PC-9 (cell line): ENCODE measurements around the gene MPST. TPM values are rescaled to one million over a fixed set of nuclear protein-coding genes. Genes with fewer than 3 reads are reported as not detected.

Source experiments
- BruUV-seq: library from RNA; stranded (reverse); fragments of 400-500 nt; replicated peaks from 2 replicates; lab custom pipeline; 2021; lab: Mats Ljungman, UMichigan
- CTCF ChIA-PET: fragments of 300-600 bp; sonication (Branson Sonifier 250); formaldehyde crosslinking; loops from one replicate; lab custom pipeline; 2022; ENCODE audit warnings: antibody characterized with exemption; lab: Charles Lee
- POLR2A ChIA-PET: fragments of 300-600 bp; sonication (Branson Sonifier 250); formaldehyde crosslinking; loops from one replicate; lab custom pipeline; 2022; ENCODE audit warnings: antibody characterized with exemption; ENCODE audit not compliant: unreplicated experiment; lab: Charles Lee
- DNase-seq, 2 experiments: peaks; one replicate each; pipeline versions ENCODE4 v3.0.0 to v3.0.0-alpha.2; 2015 to 2022; ENCODE audit warnings: mixed read lengths in 1 of 2
- H2AFZ ChIP-seq: fragments of 200-600 bp; sonication (generic); 2 replicates; pipeline ENCODE4 v1.8.1; 2017; ENCODE audit warnings: antibody characterized with exemption
- H3F3A ChIP-seq: fragments of 200-600 bp; sonication (generic); 2 replicates; pipeline ENCODE4 v1.8.1; 2017; ENCODE audit warnings: antibody characterized with exemption, mild to moderate bottlenecking, low read depth; ENCODE audit not compliant: insufficient read depth
- H3K27ac ChIP-seq: fragments of 200-600 bp; sonication (generic); 2 replicates; pipeline ENCODE4 v1.6.1; 2016; ENCODE audit warnings: mixed run types
- H3K27me3 ChIP-seq: fragments of 200-600 bp; sonication (generic); 2 replicates; pipeline ENCODE4 v1.6.1; 2016; ENCODE audit warnings: low read depth, mixed run types; ENCODE audit not compliant: insufficient read depth
- H3K36me3 ChIP-seq: fragments of 200-600 bp; sonication (generic); 2 replicates; pipeline ENCODE4 v1.6.1; 2016; ENCODE audit warnings: low read depth, mixed run types
- H3K4me1 ChIP-seq: fragments of 200-600 bp; sonication (generic); replicated peaks from 2 replicates; pipeline ENCODE4 v1.6.1; 2016; ENCODE audit warnings: mixed run types; ENCODE audit not compliant: insufficient read depth
- H3K4me2 ChIP-seq: fragments of 200-600 bp; sonication (generic); 2 replicates; pipeline ENCODE4 v1.6.1; 2017; ENCODE audit warnings: mixed run types
- H3K4me3 ChIP-seq: fragments of 200-600 bp; sonication (generic); 2 replicates; pipeline ENCODE4 v1.6.1; 2016; ENCODE audit warnings: mixed run types
- H3K79me2 ChIP-seq: fragments of 200-600 bp; sonication (generic); 2 replicates; pipeline ENCODE4 v1.6.1; 2017; ENCODE audit warnings: low read depth, mixed run types
- H3K9me2 ChIP-seq: fragments of 200-600 bp; sonication (generic); 2 replicates; pipeline ENCODE4 v1.8.1; 2017; ENCODE audit warnings: mild to moderate bottlenecking; ENCODE audit not compliant: insufficient read depth
- H3K9me3 ChIP-seq: fragments of 200-600 bp; sonication (generic); 2 replicates; pipeline ENCODE4 v1.8.1; 2016; ENCODE audit warnings: low read depth; ENCODE audit not compliant: insufficient read depth
- H4K20me1 ChIP-seq: fragments of 200-600 bp; sonication (generic); 2 replicates; pipeline ENCODE4 v1.8.1; 2017; ENCODE audit not compliant: insufficient read depth
- EZH2 ChIP-seq: fragments of 200-600 bp; sonication (generic); IDR thresholded peaks from 2 replicates; pipeline ENCODE4 v1.8.0; 2017; ENCODE audit warnings: antibody characterized with exemption, low read depth
- intact Hi-C: fragments of 100-400 bp; cut with micrococcal nuclease; formaldehyde crosslinking; loops from one replicate; pipeline ENCODE4 v1.10.0; 2022; ENCODE audit not compliant: unreplicated experiment
- total RNA-seq: library from RNA; stranded (reverse); gene quantifications from 2 replicates; pipeline ENCODE4 v1.2.3, GENCODE V29; 2021
- TF ChIP-seq, protein P1 (sequence below): fragments of 200-600 bp; sonication (generic); conservative IDR thresholded peaks from 2 replicates; pipeline ENCODE4 v1.6.1; 2017; ENCODE audit warnings: mixed run types, antibody characterized with exemption, mild to moderate bottlenecking, moderate library complexity

Gene MPST
- total RNA-seq, 1 experiment from 2014 or later, result 75.9 TPM

- CTCF ChIA-PET, result no interaction called here
These were observed 29.1 kb upstream of the MPST start for GRCh38 chr22:36990457-36990856.

GRCh38 chr22:36991206-36991605 is 28.3 kb upstream of the MPST start:
- H3K4me2 ChIP-seq, result no peak overlapping the region
- no peak overlapping the region for H3K4me3 ChIP-seq
- peaks cover 31% of the 10 kb centered on the region for H3K27me3 ChIP-seq
- no peak overlapping the region for H2AFZ ChIP-seq
- intact Hi-C loops, result no loop called here
- no peak overlapping the region for H3K27ac ChIP-seq
- POLR2A ChIA-PET, result no interaction called here
- TF ChIP-seq, protein P1, sequence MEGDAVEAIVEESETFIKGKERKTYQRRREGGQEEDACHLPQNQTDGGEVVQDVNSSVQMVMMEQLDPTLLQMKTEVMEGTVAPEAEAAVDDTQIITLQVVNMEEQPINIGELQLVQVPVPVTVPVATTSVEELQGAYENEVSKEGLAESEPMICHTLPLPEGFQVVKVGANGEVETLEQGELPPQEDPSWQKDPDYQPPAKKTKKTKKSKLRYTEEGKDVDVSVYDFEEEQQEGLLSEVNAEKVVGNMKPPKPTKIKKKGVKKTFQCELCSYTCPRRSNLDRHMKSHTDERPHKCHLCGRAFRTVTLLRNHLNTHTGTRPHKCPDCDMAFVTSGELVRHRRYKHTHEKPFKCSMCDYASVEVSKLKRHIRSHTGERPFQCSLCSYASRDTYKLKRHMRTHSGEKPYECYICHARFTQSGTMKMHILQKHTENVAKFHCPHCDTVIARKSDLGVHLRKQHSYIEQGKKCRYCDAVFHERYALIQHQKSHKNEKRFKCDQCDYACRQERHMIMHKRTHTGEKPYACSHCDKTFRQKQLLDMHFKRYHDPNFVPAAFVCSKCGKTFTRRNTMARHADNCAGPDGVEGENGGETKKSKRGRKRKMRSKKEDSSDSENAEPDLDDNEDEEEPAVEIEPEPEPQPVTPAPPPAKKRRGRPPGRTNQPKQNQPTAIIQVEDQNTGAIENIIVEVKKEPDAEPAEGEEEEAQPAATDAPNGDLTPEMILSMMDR, result no peak
- no peak for TF ChIP-seq EZH2
- H4K20me1 ChIP-seq, result no peaks in the 10 kb centered on the region
- no peaks in the 10 kb centered on the region for H3K79me2 ChIP-seq
- H3K9me3 ChIP-seq, result peaks cover 6% of the 10 kb centered on the region
- no peaks in the 10 kb centered on the region for H3K4me1 ChIP-seq
- H3K9me2 ChIP-seq, result no peaks in the 10 kb centered on the region
- no peaks in the 10 kb centered on the region for H3F3A ChIP-seq
- no peaks in the 10 kb centered on the region for H3K36me3 ChIP-seq
- no TSS peak for BruUV-seq
- CTCF ChIA-PET, result no interaction called here
- no peak for DNase-seq

More at GRCh38 chr22:36990457-36990856, 29.1 kb upstream of the MPST start:
- intact Hi-C loops, result no loop called here
- Histone ChIP-seq H3K79me2 (no peaks in the 10 kb centered on the region), H4K20me1 (no peaks in the 10 kb centered on the region), H3K4me3 (no peak overlapping the region), H3K4me1 (no peaks in the 10 kb centered on the region), H3K4me2 (no peak overlapping the region), H3K27me3 (peaks cover 31% of the 10 kb centered on the region), H2AFZ (no peak overlapping the region), H3K36me3 (no peaks in the 10 kb centered on the region), H3K27ac (no peak overlapping the region), H3K9me3 (peaks cover 13% of the 10 kb centered on the region), H3F3A (no peaks in the 10 kb centered on the region), H3K9me2 (no peaks in the 10 kb centered on the region)
- TF ChIP-seq EZH2, result no peak
- TF ChIP-seq, protein P1, result no peak
- POLR2A ChIA-PET, result no interaction called here
- DNase-seq, result no peak
- no TSS peak for BruUV-seq

DNA sequence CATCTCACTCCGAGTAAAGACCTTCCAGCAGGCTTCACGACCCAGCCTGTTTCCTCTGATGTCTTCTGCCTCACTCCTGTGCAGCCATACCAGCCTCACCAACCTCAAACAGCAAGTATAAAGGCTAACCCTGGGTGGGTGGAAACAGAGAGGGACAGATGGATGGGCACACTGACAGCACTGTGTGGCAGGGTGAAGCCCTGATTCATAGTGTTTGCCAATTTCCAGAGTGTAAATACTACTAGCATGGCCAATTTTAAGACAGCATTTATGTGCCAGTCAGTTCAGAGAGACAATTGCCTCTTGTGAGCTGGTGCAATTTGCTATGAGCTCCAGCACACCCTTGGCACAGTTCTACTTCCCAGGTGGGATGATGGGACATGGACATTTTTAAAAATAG is 21.8 kb upstream of the MPST start:
- CTCF ChIA-PET, result interaction anchor here (0.6 to 1.0 kb wide), 2 partner anchors 142 to 145 kb away, joined by 3 read pairs; no protein-coding TSS in a partner anchor
- no TSS peak for BruUV-seq

More for the DNA sequence above, 21.8 kb upstream of the MPST start:
- Histone ChIP-seq H3K27me3 (no peaks in the 10 kb centered on the region), H3K27ac (no peak overlapping the region), H3K4me2 (no peak overlapping the region), H3K4me3 (no peak overlapping the region), H3K9me3 (no peaks in the 10 kb centered on the region), H3F3A (peaks cover 8% of the 10 kb centered on the region; the same call in 1 of the 2 replicates), H3K4me1 (peaks cover 17% of the 10 kb centered on the region), H3K79me2 (no peaks in the 10 kb centered on the region), H2AFZ (no peak overlapping the region), H3K9me2 (no peaks in the 10 kb centered on the region; the same call in 1 of the 2 replicates), H3K36me3 (no peaks in the 10 kb centered on the region), H4K20me1 (no peaks in the 10 kb centered on the region)
- intact Hi-C loops, result no loop called here
- POLR2A ChIA-PET, result no interaction called here
- DNase-seq, result no peak
- TF ChIP-seq, protein P1, result no peak
- no peak for TF ChIP-seq EZH2
